ENCODE data around the gene SLAMF9.

SLAMF9 gene

DNA sequence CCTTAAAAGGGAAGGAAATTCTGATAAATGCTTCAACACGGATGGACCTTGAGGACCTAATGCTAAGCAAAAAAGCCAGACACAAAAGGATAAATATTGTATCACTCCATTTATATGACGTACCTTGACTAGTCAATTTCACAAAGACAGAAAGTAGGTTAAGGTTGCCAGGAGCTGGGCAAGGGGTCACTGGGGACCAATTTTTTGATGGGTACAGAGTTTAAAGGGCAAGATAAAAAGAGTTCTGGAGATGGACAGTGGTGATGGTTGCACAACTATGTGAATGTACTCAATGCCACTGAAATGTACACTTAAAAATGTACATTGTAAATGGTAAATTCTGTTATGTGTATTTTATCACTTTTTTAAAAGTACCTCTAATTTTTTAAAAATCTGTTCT, 32.1 kb upstream of the SLAMF9 start:
- no peak for DNase-seq (ENCODE audit: low read depth in 1 of 2, low spot score in 1 of 2)
- in situ Hi-C loops (cut with HindIII; ENCODE audit: low pct_unique_long_range_greater_than_20kb, low sequenced_read_pairs): no loop called here
- no peak for TF ChIP-seq JUND (IDR thresholded peaks at IDR 0.05; ENCODE audit: low read depth)

DNA sequence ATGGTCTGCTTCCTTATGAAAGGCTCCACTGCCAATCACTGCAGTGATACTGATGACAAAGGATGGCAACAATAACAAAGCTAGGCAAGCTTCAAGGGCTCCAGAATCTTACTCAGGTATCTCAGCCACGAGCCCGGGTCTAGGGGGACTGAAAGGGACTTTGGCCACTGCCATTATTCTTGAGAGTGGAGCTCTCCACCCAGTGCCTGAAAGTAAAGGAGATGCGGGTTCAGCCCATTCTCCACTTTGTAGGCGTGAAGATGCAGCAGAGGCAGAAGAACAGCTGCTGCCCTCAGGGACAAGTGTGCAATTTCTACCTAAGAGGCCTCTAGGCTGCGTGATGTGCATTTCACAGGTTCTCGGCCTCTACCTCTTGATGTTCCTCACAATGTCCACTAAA, 31.4 kb upstream of the SLAMF9 start:
- in situ Hi-C loops (cut with HindIII; ENCODE audit: low pct_unique_long_range_greater_than_20kb, low sequenced_read_pairs): no loop called here
- DNase-seq (ENCODE audit: low read depth in 1 of 2, low spot score in 1 of 2): no peak
- no peak for TF ChIP-seq JUND (IDR thresholded peaks at IDR 0.05; ENCODE audit: low read depth)

- TF ChIP-seq JUND (IDR thresholded peaks at IDR 0.05; ENCODE audit: low read depth): no peak
- in situ Hi-C loops (cut with HindIII; ENCODE audit: low pct_unique_long_range_greater_than_20kb, low sequenced_read_pairs): no loop called here
- no peak for DNase-seq (ENCODE audit: low read depth in 1 of 2, low spot score in 1 of 2)
These were observed 29.6 kb upstream of the SLAMF9 start for GRCh38 chr1:159983681-159984080.

GRCh38 chr1:159982280-159982679, 28.2 kb upstream of the SLAMF9 start:
- DNase-seq (ENCODE audit: low read depth in 1 of 2, low spot score in 1 of 2): no peak
- TF ChIP-seq JUND (IDR thresholded peaks at IDR 0.05; ENCODE audit: low read depth): no peak
- in situ Hi-C loops (cut with HindIII; ENCODE audit: low pct_unique_long_range_greater_than_20kb, low sequenced_read_pairs): no loop called here

GRCh38 chr1:159981351-159982055, 27.5 kb upstream of the SLAMF9 start:
- DNase-seq (ENCODE audit: low read depth in 1 of 2, low spot score in 1 of 2): no peak
- in situ Hi-C loops (cut with HindIII; ENCODE audit: low pct_unique_long_range_greater_than_20kb, low sequenced_read_pairs): no loop called here
- TF ChIP-seq JUND (IDR thresholded peaks at IDR 0.05; ENCODE audit: low read depth): no peak

- in situ Hi-C loops (cut with HindIII; ENCODE audit: low pct_unique_long_range_greater_than_20kb, low sequenced_read_pairs): no loop called here
These were observed 26.7 kb upstream of the SLAMF9 start for GRCh38 chr1:159980786-159981185.

GRCh38 chr1:159980076-159980475, 26.0 kb upstream of the SLAMF9 start:
- no peak for DNase-seq (ENCODE audit: low read depth in 1 of 2, low spot score in 1 of 2)
- no peak for TF ChIP-seq JUND (IDR thresholded peaks at IDR 0.05; ENCODE audit: low read depth)
- in situ Hi-C loops (cut with HindIII; ENCODE audit: low pct_unique_long_range_greater_than_20kb, low sequenced_read_pairs): no loop called here

More at GRCh38 chr1:159980786-159981185, 26.7 kb upstream of the SLAMF9 start:
- TF ChIP-seq JUND (IDR thresholded peaks at IDR 0.05; ENCODE audit: low read depth): no peak
- no peak for DNase-seq (ENCODE audit: low read depth in 1 of 2, low spot score in 1 of 2)

DNA sequence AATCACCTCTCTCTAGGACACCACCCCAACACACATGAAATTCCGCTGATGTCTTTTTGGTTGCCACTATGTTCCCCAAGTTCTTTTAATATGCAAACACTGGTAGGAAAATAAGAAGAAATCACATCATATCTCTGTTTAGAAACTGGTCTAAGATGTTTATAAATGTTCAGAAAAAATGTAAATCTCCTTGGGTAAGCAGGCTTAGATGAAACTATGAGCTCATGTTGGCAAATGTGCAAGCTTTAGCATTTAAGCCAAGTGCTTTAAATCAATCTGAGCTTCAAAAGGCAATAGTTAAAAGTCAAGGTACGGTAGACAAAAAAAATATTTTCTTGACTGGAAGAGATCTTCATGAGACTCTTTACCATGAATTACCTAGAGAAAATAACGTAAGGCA, 25.2 kb upstream of the SLAMF9 start:
- no peak for DNase-seq (ENCODE audit: low read depth in 1 of 2, low spot score in 1 of 2)
- TF ChIP-seq JUND (IDR thresholded peaks at IDR 0.05; ENCODE audit: low read depth): no peak
- in situ Hi-C loops (cut with HindIII; ENCODE audit: low pct_unique_long_range_greater_than_20kb, low sequenced_read_pairs): no loop called here

- in situ Hi-C loops (cut with HindIII; ENCODE audit: low pct_unique_long_range_greater_than_20kb, low sequenced_read_pairs): no loop called here
- TF ChIP-seq JUND (IDR thresholded peaks at IDR 0.05; ENCODE audit: low read depth): no peak
- DNase-seq (ENCODE audit: low read depth in 1 of 2, low spot score in 1 of 2): no peak
These were observed 24.0 kb upstream of the SLAMF9 start for GRCh38 chr1:159978107-159978398.

DNA sequence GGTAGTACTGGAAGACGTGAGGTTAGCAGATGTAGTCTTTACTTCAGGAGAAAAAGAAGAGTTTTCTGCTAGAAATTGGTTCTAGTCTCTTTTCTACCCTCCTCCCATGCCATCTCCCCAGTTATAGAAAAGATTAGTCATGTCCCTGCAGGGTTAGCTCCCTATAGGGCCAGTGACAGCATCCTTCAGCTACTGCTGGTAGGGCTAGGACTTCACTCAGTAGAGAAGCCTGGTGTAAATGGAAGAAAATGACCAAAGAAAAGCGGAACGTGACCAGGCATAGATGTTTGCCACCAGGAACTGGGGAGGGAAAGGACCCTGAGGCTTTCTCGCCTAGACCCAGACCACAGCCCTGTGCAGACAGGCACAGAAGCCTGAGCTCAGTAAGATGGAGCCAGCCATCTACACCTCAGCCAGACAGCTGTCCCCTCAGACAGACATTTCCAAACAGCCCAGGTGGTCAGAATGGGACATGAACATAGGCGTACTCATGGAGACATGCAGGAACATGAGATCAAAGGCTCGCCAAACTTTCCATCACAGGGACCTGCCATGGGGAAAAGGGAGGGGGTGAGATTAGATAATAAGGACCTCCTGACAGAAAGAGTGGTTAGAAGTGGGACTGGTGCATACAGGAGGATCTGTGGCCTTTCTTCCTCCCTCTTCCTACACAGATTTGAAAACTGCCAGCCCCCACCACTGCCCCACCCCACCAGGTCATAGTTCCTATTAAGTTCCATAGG, 23.5 kb upstream of the SLAMF9 start:
- no peak for TF ChIP-seq JUND (IDR thresholded peaks at IDR 0.05; ENCODE audit: low read depth)
- DNase-seq (ENCODE audit: low read depth in 1 of 2, low spot score in 1 of 2): no peak
- in situ Hi-C loops (cut with HindIII; ENCODE audit: low pct_unique_long_range_greater_than_20kb, low sequenced_read_pairs): no loop called here

GRCh38 chr1:159974350-159974965, 20.4 kb upstream of the SLAMF9 start:
- TF ChIP-seq JUND (IDR thresholded peaks at IDR 0.05; ENCODE audit: low read depth): no peak
- no peak for DNase-seq (ENCODE audit: low read depth in 1 of 2, low spot score in 1 of 2)
- in situ Hi-C loops (cut with HindIII; ENCODE audit: low pct_unique_long_range_greater_than_20kb, low sequenced_read_pairs): no loop called here

DNA sequence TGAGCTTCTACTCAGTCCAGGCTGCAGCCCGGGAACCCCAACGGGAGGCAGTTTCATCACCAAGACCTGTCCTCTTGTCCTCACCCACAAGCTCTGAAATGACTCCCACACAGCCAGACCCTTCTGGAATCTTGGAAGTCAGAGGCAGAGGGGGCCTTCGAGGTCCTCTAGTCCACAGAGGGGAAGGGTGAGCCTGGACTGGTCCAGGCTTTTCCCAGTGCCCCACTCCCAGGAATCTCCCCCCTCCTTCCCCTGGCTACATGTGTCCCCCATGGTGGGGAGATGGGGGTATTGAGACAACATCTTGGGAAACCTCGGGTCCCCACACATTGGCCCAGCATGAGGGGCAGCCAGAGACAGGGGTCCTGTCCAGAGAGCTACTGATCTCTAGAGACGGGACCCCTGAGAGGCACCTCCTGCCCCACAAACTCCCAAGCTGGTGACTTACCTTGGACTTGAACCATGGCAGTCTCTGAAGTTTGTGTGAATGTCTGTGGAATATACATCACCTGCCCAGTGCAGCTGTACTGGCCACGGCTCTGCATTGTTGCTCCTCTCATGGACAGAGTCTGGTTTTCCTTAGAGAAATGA, 19.4 kb upstream of the SLAMF9 start:
- in situ Hi-C loops (cut with HindIII; ENCODE audit: low pct_unique_long_range_greater_than_20kb, low sequenced_read_pairs): no loop called here
- TF ChIP-seq JUND (IDR thresholded peaks at IDR 0.05; ENCODE audit: low read depth): no peak
- no peak for DNase-seq (ENCODE audit: low read depth in 1 of 2, low spot score in 1 of 2)

Measured in T47D (cell line).